Measurements from ENCODE around the gene MEIS2.

DNA sequence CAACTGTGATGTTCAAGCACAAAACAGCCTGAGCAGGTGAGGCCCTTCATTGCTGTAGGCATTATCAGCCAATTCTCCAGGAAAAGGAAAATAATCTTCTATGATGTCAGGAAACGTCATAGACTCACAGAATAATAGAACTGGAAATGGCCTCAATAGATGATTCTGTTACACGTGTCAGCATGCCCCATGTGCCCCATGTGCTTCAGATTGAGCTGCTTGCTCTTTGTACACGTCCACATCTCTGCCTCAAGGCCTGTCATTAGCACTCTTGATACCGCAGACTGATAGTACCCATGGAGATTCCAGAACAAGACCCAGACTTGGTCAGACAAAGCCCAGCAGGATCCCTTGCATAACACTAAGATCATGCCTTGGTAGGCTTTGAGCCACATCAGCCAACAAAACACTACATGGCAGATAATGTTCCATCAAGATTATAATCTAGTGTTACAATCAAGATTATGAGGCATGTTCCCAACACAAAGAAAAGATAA is 95.9 kb downstream of the MEIS2 start:
- TF ChIP-seq, protein P1, sequence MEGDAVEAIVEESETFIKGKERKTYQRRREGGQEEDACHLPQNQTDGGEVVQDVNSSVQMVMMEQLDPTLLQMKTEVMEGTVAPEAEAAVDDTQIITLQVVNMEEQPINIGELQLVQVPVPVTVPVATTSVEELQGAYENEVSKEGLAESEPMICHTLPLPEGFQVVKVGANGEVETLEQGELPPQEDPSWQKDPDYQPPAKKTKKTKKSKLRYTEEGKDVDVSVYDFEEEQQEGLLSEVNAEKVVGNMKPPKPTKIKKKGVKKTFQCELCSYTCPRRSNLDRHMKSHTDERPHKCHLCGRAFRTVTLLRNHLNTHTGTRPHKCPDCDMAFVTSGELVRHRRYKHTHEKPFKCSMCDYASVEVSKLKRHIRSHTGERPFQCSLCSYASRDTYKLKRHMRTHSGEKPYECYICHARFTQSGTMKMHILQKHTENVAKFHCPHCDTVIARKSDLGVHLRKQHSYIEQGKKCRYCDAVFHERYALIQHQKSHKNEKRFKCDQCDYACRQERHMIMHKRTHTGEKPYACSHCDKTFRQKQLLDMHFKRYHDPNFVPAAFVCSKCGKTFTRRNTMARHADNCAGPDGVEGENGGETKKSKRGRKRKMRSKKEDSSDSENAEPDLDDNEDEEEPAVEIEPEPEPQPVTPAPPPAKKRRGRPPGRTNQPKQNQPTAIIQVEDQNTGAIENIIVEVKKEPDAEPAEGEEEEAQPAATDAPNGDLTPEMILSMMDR (conservative IDR thresholded peaks at IDR 0.05; ENCODE audit: low read depth, low read length): no peak
- TF ChIP-seq EZH2 (IDR thresholded peaks at IDR 0.05; ENCODE audit: low read length, unreplicated experiment): no peak
